Osteoblast (primary cell): Measurements from ENCODE around the gene RIMBP2. TPM values are rescaled to one million over a fixed set of nuclear protein-coding genes. Genes with fewer than 3 reads are reported as not detected.
"Not testable (repeated sequence)": the region's sequence is repeated elsewhere in the genome, so short reads cannot be mapped to it uniquely, and the experiment has no call there.

Experiments
- DNase-seq: peaks from one replicate; pipeline ENCODE4 v3.0.0; 2011; ENCODE audit warnings: low spot score, mixed read lengths; ENCODE audit not compliant: insufficient read length; ENCODE audit errors: missing footprints
- H2AFZ ChIP-seq: 2 replicates; pipeline ENCODE4 v1.6.0; 2011; ENCODE audit warnings: mild to moderate bottlenecking, low read length
- H3K27ac ChIP-seq: 2 replicates; pipeline ENCODE4 v1.5.1; 2011; ENCODE audit warnings: mild to moderate bottlenecking, low read depth, low read length, moderate library complexity
- H3K27me3 ChIP-seq: 2 replicates; pipeline ENCODE4 v1.6.0; 2012; ENCODE audit warnings: mild to moderate bottlenecking, control low read depth, inconsistent platforms, low read length, moderate library complexity; ENCODE audit not compliant: insufficient read depth
- H3K36me3 ChIP-seq: 2 replicates; pipeline ENCODE4 v1.5.1; 2011; ENCODE audit warnings: mild to moderate bottlenecking, low read length, control low read depth, moderate library complexity; ENCODE audit not compliant: insufficient read depth
- H3K4me1 ChIP-seq: 2 replicates; pipeline ENCODE4 v1.5.1; 2011; ENCODE audit warnings: mild to moderate bottlenecking, low read length, control low read depth, moderate library complexity; ENCODE audit not compliant: insufficient read depth
- H3K4me2 ChIP-seq: 2 replicates; pipeline ENCODE4 v1.6.0; 2011; ENCODE audit warnings: mild to moderate bottlenecking, low read length; ENCODE audit not compliant: insufficient read depth
- H3K4me3 ChIP-seq: fragments of 200-600 bp; sonication (generic); 3 replicates; pipeline ENCODE4 v1.5.1; 2012; ENCODE audit warnings: mild to moderate bottlenecking, low read length, inconsistent platforms; ENCODE audit not compliant: insufficient read depth
- H3K79me2 ChIP-seq: 2 replicates; pipeline ENCODE4 v1.6.0; 2012; ENCODE audit warnings: mild to moderate bottlenecking, low read length, control low read depth, inconsistent platforms; ENCODE audit not compliant: insufficient read depth
- H3K9me3 ChIP-seq: 2 replicates; pipeline ENCODE4 v1.5.1; 2011; ENCODE audit warnings: low read depth, low read length, control low read depth
- H4K20me1 ChIP-seq: 2 replicates; pipeline ENCODE4 v1.6.0; 2012; ENCODE audit warnings: mild to moderate bottlenecking, low read length, control low read depth; ENCODE audit not compliant: insufficient read depth
- total RNA-seq: library from RNA; depleted of rRNA; stranded (reverse); fragments of >200 nt; gene quantifications from 2 replicates; pipeline ENCODE4 v1.2.3, GENCODE V29; 2012
- TF ChIP-seq, protein P1 (sequence below): IDR thresholded peaks from 2 replicates; pipeline ENCODE4 v1.5.1; 2011; ENCODE audit warnings: mild to moderate bottlenecking, low read depth, low read length, moderate library complexity; ENCODE audit errors: extremely low read depth

Gene RIMBP2
- total RNA-seq, 1 donor: not detected

DNA sequence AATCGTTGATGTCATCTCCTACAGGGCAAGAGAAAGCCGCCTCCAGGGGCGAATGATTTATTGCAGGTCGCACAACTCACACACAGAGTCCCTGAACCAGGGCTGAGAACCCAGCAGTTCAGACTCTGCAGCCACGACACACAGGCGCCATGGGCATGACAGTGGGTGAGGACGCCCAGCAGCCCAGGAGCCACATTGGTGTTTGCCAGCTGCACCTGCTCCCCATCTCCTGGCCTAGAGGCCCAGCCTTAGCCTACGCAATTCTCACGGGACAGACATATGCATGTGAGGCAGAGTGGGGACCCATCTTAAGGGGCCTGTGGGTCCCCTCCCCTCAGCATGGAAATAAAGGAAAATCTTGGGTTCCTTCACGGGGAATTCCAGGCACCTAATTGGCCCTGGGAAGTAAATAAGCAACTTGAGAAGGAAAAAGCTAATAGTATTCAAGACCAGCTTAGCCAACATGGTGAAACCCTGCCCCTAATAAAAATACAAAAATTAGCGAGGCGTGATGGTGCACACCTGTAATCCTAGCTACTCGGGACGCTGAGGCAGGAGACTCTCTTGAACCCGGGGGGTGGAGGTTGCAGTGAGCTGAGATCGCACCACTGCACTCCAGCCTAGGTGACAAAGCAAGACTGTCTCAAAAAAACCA, 69.3 kb downstream of the RIMBP2 start:
- TF ChIP-seq, protein P1, sequence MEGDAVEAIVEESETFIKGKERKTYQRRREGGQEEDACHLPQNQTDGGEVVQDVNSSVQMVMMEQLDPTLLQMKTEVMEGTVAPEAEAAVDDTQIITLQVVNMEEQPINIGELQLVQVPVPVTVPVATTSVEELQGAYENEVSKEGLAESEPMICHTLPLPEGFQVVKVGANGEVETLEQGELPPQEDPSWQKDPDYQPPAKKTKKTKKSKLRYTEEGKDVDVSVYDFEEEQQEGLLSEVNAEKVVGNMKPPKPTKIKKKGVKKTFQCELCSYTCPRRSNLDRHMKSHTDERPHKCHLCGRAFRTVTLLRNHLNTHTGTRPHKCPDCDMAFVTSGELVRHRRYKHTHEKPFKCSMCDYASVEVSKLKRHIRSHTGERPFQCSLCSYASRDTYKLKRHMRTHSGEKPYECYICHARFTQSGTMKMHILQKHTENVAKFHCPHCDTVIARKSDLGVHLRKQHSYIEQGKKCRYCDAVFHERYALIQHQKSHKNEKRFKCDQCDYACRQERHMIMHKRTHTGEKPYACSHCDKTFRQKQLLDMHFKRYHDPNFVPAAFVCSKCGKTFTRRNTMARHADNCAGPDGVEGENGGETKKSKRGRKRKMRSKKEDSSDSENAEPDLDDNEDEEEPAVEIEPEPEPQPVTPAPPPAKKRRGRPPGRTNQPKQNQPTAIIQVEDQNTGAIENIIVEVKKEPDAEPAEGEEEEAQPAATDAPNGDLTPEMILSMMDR: no peak
- H3K4me2 ChIP-seq: no peak overlapping the region
- H3K27ac ChIP-seq: no peak overlapping the region
- DNase-seq: no peak
- no peaks in the 10 kb centered on the region for H3K36me3 ChIP-seq
- no peaks in the 10 kb centered on the region for H3K4me1 ChIP-seq
- no peaks in the 10 kb centered on the region for H4K20me1 ChIP-seq
- no peak overlapping the region for H2AFZ ChIP-seq
- no peak overlapping the region for H3K4me3 ChIP-seq
- no peaks in the 10 kb centered on the region for H3K79me2 ChIP-seq
- H3K27me3 ChIP-seq: no peaks in the 10 kb centered on the region
- H3K9me3 ChIP-seq: no peaks in the 10 kb centered on the region

GRCh38 chr12:130646191-130646590, 69.9 kb downstream of the RIMBP2 start:
- H2AFZ ChIP-seq, H3K4me1 ChIP-seq, H3K36me3 ChIP-seq, H3K9me3 ChIP-seq, H3K27ac ChIP-seq, DNase-seq, H3K27me3 ChIP-seq, H3K4me2 ChIP-seq, H3K79me2 ChIP-seq, H3K4me3 ChIP-seq, H4K20me1 ChIP-seq: not testable (repeated sequence)

DNA sequence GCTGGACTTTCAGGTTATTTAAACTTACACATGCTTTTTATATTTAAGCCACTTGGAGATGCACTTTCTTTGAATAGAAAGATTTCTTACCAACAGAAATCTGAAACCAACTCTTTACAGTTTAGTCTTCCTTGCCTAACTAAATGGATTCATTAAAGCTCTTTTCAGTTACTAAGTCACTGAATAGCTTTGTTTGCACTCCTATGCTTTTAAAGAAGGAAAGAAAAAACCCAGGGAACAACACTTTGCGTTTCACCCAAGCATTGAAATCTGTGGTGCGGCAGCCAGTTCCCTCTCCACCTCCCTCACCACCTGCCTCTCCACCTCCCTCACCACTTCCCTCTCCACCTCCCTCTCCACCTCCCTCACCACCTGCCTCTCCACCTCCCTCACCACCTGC, 70.3 kb downstream of the RIMBP2 start:
- no peaks in the 10 kb centered on the region for H3K9me3 ChIP-seq
- H4K20me1 ChIP-seq: no peaks in the 10 kb centered on the region
- TF ChIP-seq, protein P1: no peak
- H3K79me2 ChIP-seq: no peaks in the 10 kb centered on the region
- H3K4me3 ChIP-seq: no peak overlapping the region
- H3K4me2 ChIP-seq: no peak overlapping the region
- H3K4me1 ChIP-seq: no peaks in the 10 kb centered on the region
- DNase-seq: no peak
- H3K36me3 ChIP-seq: no peaks in the 10 kb centered on the region
- no peak overlapping the region for H3K27ac ChIP-seq
- H3K27me3 ChIP-seq: no peaks in the 10 kb centered on the region
- H2AFZ ChIP-seq: no peak overlapping the region

DNA sequence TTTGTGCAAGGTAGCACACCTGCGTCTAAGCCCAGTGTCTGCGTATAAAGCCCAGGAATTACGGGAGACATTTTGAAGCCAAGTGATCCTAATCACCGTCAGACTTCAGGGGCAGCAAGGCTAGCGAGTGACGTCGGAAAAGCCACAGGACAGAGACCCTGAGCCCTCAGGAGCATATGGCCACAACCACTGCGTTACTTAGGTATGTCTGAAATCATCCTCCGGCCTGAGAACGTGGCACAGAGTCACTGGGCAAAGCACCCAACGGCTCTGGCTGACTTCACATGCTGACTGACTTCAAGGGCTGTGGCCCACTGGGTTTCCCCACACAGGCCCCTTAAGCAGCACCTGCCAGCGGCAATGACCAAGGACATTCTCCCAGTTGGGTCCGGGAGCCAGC, 71.5 kb downstream of the RIMBP2 start:
- no peaks in the 10 kb centered on the region for H3K27me3 ChIP-seq
- H3K9me3 ChIP-seq: no peaks in the 10 kb centered on the region
- no peak overlapping the region for H3K4me3 ChIP-seq
- no peaks in the 10 kb centered on the region for H3K36me3 ChIP-seq
- H3K27ac ChIP-seq: no peak overlapping the region
- DNase-seq: no peak
- TF ChIP-seq, protein P1: no peak
- H3K4me2 ChIP-seq: no peak overlapping the region
- H3K79me2 ChIP-seq: no peaks in the 10 kb centered on the region
- H2AFZ ChIP-seq: no peak overlapping the region
- H4K20me1 ChIP-seq: no peaks in the 10 kb centered on the region
- no peaks in the 10 kb centered on the region for H3K4me1 ChIP-seq
